Measurements from ENCODE around the gene RPRD2. TPM values are rescaled to one million over a fixed set of nuclear protein-coding genes. Genes with fewer than 3 reads are reported as not detected.
A peak's percentile ranks its signal among the peaks of the same experiment; 100 is the strongest.
"Not testable (repeated sequence)": the region's sequence is repeated elsewhere in the genome, so short reads cannot be mapped to it uniquely, and the experiment has no call there.

The RPRD2 gene
- total RNA-seq: 15.0 TPM

- DNase-seq: peak; percentile 100
These were observed at the start of gene RPRD2 for GRCh38 chr1:150363426-150364230. Gene RPRD2, plus strand, starts transcription at chr1:150364147. Its CDS starts 568 bp downstream, at chr1:150364715.

DNA sequence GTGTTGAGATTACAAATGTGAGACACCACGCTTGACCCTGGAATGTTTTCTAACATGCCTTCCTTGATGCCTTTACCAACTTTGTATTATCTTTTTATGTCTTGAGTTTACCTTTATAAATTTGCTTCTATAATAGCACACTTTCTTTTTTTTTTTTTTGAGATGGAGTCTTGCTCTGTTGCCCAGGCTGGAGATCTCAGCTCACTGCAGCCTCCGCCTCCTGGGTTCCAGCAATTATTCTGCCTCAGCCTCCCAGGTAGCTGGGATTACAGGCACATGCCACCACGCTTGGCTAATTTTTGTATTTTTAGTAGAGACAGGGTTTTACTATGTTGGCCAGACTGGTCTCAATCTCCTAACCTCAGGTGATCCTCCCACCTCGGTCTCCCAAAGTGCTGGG, 49.3 kb upstream of the RPRD2 start:
- DNase-seq: not testable (repeated sequence)

DNA sequence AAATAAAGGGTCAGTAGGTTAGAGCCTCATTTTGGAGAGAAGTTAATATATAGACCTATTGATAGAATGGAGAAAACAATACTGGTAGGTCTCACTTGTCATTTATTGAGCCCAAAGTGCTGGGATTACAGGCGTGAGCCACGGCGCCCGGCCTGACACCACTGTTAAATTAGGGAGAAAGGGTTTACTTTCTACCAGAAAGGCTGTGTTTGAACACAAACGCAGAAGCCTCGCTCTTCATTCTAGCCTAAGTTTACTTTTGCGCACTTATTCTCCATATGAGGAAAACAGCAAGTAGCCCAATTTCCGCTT, 43.3 kb upstream of the RPRD2 start:
- DNase-seq: no peak

GRCh38 chr1:150321826-150322166, 42.2 kb upstream of the RPRD2 start:
- no peak for DNase-seq

DNA sequence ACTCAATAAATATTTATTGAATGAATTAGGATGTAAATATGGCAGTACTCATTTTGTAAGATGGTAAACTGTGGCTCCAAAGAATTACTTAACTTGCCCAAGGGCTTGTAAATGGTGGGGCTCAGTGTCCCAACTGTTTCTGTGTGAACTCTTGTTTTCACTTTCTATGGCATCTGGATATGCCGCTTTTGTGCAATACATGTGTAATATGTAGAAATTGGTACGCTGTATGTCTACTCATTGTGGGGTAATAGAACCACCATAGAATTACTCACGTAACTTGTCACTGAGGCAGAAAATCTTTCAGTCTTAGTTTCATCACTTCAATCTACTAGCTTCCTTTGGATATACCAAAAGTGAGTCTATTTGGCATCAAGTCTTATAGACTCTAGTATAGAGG, 41.6 kb upstream of the RPRD2 start:
- DNase-seq: no peak

DNA sequence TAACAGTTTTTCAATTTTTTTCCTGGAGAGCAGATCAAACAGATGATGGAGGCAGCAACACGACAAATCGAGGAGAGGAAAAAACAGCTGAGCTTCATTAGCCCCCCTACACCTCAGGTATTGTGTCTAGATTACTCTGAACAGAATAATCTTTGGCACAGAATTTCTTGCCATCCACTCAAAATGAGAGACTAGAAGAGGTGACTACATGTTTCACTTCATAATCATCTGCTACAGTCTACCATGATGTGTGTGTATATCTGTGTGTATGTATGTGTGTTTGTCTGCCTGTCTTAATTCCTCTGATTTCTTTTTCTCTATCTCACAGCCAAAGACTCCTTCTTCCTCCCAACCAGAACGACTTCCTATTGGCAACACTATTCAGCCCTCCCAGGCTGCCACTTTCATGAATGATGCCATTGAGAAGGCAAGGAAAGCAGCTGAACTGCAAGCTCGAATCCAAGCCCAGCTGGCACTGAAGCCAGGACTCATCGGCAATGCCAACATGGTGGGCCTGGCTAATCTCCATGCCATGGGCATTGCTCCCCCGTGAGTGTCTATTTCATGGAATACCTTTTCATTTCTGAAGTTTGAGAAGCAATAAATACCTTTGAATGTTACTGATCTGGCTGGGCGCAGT, 31.2 kb upstream of the RPRD2 start:
- DNase-seq: no peak

DNA sequence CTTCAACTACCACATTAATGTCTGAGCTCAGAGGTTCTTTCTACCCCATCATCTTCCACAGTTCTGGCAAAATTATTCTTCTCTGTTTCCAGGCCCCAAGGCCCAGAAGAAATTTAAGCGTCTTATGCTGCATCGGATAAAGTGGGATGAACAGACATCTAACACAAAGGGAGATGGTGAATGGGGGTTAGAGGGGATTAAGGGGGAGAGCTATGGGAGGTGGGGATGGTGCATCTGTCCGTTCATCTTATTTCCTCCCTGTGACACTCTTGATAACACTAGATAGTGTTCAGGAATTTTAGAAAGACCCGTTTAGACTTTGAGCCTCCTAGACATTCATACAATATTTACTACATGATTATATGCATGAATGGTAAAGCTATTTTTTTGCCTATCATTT, 17.6 kb upstream of the RPRD2 start:
- DNase-seq: no peak

DNA sequence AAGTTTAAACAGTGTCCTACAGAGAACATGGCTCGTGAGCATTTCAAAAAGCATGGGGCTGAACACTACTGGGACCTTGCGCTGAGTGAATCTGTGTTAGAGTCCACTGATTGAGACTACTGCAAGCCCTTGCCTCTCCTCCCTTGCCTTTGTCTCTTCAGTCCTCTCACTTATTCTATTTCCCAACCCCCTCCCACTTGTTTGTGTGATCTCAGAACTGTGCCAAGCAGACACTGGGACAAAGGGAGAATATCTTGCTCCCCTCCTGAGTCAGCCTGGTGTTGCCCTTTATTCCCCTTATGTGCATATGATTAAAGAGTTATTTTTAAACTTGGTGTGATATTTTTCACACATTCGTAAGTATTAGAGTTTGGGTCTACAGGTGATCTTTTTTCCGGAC, 11.1 kb upstream of the RPRD2 start:
- DNase-seq: no peak

GRCh38 chr1:150362721-150363425, 1.1 kb upstream of the RPRD2 start:
- DNase-seq: no peak

DNA sequence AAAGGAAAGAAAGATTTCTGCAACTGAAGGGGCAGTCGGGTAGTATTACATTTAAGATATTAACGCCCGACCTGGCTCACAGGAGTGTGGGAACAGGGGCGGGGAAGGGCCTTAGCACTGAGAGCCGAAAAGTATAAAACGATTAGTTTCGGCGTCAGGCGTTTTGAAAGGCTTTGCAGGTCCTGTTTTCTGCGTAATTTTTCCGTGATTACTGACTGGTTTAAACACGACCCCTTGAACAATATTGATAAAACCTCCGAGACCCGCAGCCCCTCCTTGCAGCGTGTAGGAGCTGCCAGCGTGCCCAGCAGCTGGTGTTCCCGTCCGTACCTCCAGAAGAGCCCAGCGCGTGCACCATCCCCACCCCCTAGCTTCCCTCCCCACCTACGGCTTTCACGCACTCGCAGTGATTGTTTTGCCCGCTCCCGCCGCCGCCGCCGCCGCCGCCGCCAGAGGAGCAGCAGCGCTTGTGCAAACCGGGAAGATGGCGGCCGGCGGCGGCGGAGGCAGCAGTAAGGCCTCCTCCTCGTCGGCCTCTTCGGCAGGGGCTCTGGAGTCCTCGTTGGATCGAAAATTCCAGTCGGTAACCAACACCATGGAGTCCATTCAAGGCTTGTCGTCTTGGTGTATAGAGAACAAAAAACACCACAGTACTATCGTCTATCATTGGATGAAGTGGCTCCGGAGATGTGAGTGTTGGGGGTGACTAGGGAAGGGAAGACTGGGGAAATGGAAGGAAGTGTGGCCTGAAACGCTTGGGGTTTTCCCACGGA, 470 bp downstream of the RPRD2 start:
- DNase-seq: peak; percentile 90

DNA sequence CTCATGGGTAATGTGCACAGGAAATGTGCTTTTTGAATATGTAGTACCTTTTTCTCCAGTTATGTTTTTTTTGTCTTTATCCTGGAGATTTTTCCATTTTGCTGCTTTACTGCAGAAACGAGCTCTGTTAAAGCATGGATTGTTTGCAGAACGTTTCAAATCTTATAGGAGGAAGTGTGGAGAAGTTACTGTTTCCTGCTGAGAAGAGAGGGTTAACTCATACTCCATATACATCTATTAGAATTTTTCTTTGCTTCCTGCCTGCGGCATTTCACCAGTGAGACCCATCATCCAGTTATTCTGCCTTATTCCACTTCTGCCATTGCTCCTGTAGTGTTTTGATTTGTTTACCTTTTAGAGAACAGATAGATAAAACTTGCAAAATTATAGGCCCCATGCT, 2.0 kb downstream of the RPRD2 start:
- DNase-seq: peak; percentile 24

GRCh38 chr1:150366416-150367296, 2.7 kb downstream of the RPRD2 start:
- peak; percentile 38 for DNase-seq

- no peak for DNase-seq
These were observed 7.2 kb downstream of the RPRD2 start for GRCh38 chr1:150371110-150371509.

DNA sequence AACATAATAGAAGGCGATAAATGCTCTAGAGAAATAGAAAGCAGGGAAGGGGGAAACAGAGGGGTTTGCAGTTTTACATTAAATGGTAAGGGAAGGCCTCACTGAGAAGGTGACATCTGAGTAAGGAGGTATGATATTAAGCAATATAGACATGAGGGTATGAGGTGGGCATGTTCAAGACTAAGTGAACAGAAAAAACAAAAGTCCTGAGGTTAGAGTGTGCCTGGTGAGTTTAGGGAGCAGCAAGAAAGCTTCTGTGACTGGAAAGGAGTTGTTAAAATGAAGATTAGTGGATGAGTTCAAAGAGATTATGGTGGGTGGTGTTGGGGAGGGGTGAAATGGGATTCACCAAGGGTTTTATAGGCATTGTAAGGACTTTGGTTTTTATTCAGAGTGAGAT, 8.6 kb downstream of the RPRD2 start:
- no peak for DNase-seq

DNA sequence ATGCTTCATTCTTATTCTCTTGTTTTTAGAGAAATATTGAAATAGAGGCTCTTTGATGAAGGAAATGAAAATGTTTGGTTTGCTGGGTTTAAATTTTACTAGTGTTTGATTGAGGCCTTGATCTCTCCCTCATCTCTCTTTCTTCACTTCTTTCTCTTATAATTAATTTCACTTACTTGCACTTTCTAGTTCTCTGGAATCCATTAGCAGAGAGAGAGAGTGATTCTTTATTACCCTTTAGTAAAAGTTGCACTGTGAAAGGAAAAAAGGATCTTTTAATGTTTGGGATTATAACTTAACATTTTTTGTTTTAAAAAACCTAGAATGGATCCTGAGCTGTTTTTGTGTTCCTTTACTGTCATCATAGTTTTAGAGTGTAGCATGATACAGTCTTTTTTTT, 12.2 kb downstream of the RPRD2 start:
- DNase-seq: no peak

GRCh38 chr1:150383631-150384324, 19.8 kb downstream of the RPRD2 start:
- peak; percentile 18 for DNase-seq

GRCh38 chr1:150385537-150386445, 21.8 kb downstream of the RPRD2 start:
- no peak for DNase-seq

DNA sequence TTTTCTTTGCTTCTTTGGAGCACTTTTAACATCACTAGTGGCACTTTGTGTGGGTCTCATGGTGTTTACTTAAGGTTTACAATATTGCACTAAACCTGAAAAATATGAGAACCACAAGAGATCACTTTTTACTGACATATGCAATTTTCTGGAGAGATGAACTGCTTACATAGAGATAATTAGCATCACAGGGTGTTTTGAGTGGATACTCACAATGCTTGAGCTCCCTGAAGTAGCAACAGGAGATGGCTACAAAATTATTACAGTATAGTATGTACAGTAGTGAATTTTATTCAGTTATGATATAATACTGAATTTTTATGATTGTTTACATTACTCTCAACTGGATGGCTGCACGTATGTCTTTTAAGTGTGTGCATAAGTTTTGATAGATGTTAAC, 22.6 kb downstream of the RPRD2 start:
- no peak for DNase-seq

DNA sequence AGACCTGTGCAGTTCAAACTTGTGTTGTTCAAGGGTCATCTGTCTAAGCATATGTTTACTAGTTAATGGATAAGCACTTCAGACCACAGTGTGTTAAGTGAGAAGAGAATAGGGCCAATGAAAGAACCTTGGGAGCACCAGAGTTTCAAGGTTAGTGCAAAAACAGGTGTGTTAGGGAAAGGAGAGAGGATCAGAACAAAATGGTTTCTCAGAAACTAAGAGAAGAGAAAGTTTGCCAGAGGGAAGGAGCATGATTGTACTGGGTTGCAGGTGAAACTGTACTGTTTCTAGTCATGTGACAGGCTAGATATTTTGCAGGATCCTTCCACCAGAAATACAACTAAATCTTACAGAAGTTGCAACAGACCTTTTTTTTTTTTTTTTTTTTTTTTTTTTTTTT, 23.3 kb downstream of the RPRD2 start:
- DNase-seq: no peak

GRCh38 chr1:150388241-150388640, 24.3 kb downstream of the RPRD2 start:
- no peak for DNase-seq

All from tongue (tissue), 2 donors.